Pancreas (tissue), 10 donors: Measurements from ENCODE around the gene USB1. TPM values are rescaled to one million over a fixed set of nuclear protein-coding genes. Genes with fewer than 3 reads are reported as not detected.
A peak's percentile ranks its signal among the peaks of the same experiment; 100 is the strongest.

Experiments
- ATAC-seq, 4 donors: fragments of 200-7000 bp; cut with Tn5 transposase; one replicate each; pipeline versions ENCODE4 v1.8.0 to v1.9.1; 2020; ENCODE audit warnings: mild to moderate bottlenecking in 4 of 4, moderate library complexity in 4 of 4
- DNase-seq, 6 donors: peaks; one replicate each; pipeline ENCODE4 v3.0.0-alpha.2; 2020
- FAIRE-seq: peaks from 2 replicates; lab custom pipeline; 2012; peaks lifted over from hg19 to GRCh38; lab: Jason Lieb, UNC
- H3K27ac ChIP-seq, 4 donors: fragments of 200-600 bp; sonication (generic); 1 replicate in 3 of 4; 2 replicates in 1 of 4; pipeline versions ENCODE4 v1.5.0 to v1.8.0; 2020
- H3K27me3 ChIP-seq, 4 donors: fragments of 200-600 bp; one replicate each; pipeline ENCODE4 v1.8.0; 2021
- H3K36me3 ChIP-seq, 3 donors: fragments of 200-600 bp; sonication (generic) in 1 of 3; one replicate each; pipeline versions ENCODE4 v1.5.0 to v1.8.0; 2020 to 2021
- H3K4me1 ChIP-seq, 3 donors: fragments of 200-600 bp; one replicate each; pipeline ENCODE4 v1.8.0; 2021
- H3K4me3 ChIP-seq, 4 donors: fragments of 200-600 bp; sonication (generic) in 2 of 4; one replicate each; pipeline versions ENCODE4 v1.5.0 to v1.8.0; 2020 to 2021
- H3K9me3 ChIP-seq, 4 donors: fragments of 200-600 bp; one replicate each; pipeline ENCODE4 v1.8.0; 2021
- WGBS, 2 donors: extraction: QIAGEN DNeasy Blood & Tissue Kit; methylation state at CpG; one replicate each; pipeline ENCODE4 v1.1.7; 2013; 5-methylcytosine and 5-hydroxymethylcytosine counted together
- intact Hi-C, 3 donors: fragments of 100-400 bp; cut with DNase I; formaldehyde crosslinking; loops; one replicate each; pipeline versions ENCODE4 v1.11.1 to v1.14.2; 2022
- polyA plus RNA-seq, 2 donors: library from polyadenylated mRNA; stranded (reverse); fragments of 200-250 nt; gene quantifications; one replicate each; pipeline ENCODE4 v1.2.3, GENCODE V29; 2013
- total RNA-seq, 6 donors: library from RNA; stranded (reverse); fragmentation: NEBNext Ultra II Directional in 4 of 6; extraction: Animal tissue kit (Norgen Biotek cat#: 25700) in 4 of 6; gene quantifications; one replicate each; pipeline versions ENCODE4 v1.2.1 to v1.2.4, GENCODE V29; 2021 to 2023
- TF ChIP-seq, protein P1 (sequence below), 4 donors: fragments of 200-600 bp; sonication (generic) in 3 of 4; IDR thresholded peaks; one replicate each; pipeline versions ENCODE4 v1.5.0 to v1.8.0; 2021; ENCODE audit warnings: antibody characterized with exemption in 4 of 4
- donor health status: healthy with polysubstance abuse.
- donor health status: DM: no; HTN: no; CAD: no; lungs with moderate emphysema.
- donor health status: DM: no; HTN: no; CAD: no.
- donor health status: control.
- donor health status: control.
- donor health status: Bipolar disorder and iron deficiency.
- donor health status: DM: yes; HTN: yes; CAD: no.
- donor health status: DM: no; HTN: no; CAD: no.
- donor health status: DM: no; HTN: no; CAD: no.
- donor health status: DM: yes; HTN: yes; CAD: no.

The USB1 gene
- total and polyA plus RNA-seq, 8 donors, result 13.5 to 23.6 (median 17.7) TPM

DNA sequence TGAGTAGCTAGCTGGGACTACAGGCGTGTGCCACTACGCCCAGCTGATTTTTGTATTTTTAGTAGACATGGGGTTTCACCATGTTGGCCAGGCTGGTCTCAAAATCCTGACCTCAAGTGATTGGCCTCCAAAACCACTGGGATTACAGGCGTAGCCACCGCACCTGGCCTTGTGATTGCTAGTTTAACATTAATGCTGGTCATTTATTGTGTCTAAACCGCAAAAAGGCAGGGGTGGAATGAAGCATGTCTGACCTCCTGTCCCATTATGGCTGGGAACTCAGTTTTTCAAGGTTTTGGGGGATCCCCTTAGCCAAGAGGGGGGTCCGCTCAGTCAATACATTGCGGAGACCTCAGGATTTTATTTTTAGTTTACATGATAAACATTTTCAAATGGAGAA lies 19.6 kb upstream of the USB1 start:
- H3K4me1 ChIP-seq, result peaks cover 0 to 2% (median 0%) of the 10 kb centered on the region in 3 donors
- DNase-seq (no peak), ATAC-seq (no peak)

DNA sequence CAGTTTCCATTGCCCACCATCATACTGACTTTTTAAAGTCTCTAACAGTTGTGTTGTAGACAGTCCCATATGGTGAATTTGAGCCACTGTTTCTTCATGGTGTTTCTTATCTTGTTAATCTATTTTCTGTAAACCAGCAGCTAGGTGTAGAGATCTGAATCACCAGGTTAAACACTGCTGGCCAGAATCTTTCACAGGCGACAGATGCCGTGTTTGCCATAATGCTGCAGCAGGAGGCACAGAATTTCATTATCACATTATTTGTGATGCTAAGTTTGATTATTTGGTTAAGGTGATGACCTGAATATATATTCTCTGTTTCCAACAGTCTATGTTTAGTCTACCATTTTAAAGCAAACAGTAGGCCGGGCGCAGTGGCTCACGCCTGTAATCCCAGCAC lies 18.8 kb upstream of the USB1 start:
- intact Hi-C loops, result no loop called here

More for the DNA sequence above, 19.6 kb upstream of the USB1 start:
- intact Hi-C loops, result no loop called here
- no peaks in the 10 kb centered on the region for H3K9me3 ChIP-seq
- no peak for FAIRE-seq
- TF ChIP-seq, protein P1, sequence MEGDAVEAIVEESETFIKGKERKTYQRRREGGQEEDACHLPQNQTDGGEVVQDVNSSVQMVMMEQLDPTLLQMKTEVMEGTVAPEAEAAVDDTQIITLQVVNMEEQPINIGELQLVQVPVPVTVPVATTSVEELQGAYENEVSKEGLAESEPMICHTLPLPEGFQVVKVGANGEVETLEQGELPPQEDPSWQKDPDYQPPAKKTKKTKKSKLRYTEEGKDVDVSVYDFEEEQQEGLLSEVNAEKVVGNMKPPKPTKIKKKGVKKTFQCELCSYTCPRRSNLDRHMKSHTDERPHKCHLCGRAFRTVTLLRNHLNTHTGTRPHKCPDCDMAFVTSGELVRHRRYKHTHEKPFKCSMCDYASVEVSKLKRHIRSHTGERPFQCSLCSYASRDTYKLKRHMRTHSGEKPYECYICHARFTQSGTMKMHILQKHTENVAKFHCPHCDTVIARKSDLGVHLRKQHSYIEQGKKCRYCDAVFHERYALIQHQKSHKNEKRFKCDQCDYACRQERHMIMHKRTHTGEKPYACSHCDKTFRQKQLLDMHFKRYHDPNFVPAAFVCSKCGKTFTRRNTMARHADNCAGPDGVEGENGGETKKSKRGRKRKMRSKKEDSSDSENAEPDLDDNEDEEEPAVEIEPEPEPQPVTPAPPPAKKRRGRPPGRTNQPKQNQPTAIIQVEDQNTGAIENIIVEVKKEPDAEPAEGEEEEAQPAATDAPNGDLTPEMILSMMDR (IDR thresholded peaks at IDR 0.05), result no peak
- no peak overlapping the region for H3K27ac ChIP-seq
- no peaks in the 10 kb centered on the region for H3K27me3 ChIP-seq
- H3K4me3 ChIP-seq, result no peak overlapping the region
- WGBS, 2 donors, result 84 to 90% methylated on average over 7 of the region's 7 CpGs
- no peaks in the 10 kb centered on the region for H3K36me3 ChIP-seq

DNA sequence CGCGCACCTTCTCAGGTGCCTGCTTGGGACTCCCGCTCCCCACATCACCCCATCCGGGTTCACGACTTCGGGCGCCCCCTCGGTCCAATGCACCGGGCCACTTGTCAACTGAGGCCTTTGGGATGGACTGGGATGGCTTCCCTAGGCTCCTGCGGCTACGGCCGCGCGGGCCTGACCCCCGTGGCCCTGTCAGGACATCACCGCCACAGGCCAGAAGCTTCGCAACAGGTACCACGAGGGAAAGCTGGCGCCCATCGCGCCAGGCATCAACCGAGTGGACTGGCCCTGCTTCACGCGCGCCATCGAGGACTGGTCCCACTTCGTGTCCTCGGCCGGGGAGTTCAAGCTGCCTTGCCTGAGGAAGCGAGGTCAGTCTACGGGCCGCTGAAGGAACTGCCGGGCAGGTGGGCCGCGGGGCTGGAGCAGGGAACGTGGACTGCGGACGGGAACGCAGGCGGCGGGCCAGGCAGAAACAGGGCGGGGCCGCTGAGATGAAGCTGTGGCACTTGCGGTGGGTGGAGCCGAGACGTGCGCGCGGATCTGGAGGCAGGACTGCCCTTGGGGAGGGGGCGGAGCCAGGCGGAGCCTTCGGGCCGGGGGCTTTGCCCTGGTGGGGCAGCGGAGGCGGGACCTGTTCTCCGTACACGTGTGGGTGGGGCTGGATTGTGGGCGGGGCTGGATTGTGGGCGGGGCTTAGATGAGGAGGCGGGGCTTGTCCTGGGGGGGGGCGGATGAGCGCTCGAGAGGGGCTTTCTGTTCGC lies 16.6 kb upstream of the USB1 start:
- peak; percentile 91 to 96 (median 94) for ATAC-seq
- H3K27me3 ChIP-seq, result no peaks in the 10 kb centered on the region
- no peak overlapping the region for H3K27ac ChIP-seq
- no peaks in the 10 kb centered on the region for H3K36me3 ChIP-seq
- H3K4me3 ChIP-seq, result peak overlapping the region; percentile 12 to 55 (median 37)
- no peaks in the 10 kb centered on the region for H3K9me3 ChIP-seq
- WGBS, 2 donors, result 15 to 16% methylated on average over 52 to 64 of the region's 64 CpGs
- TF ChIP-seq, protein P1 (IDR thresholded peaks at IDR 0.05), result no peak
- peak; percentile 85 to 94 (median 92) for DNase-seq
- intact Hi-C loops, result no loop called here
- H3K4me1 ChIP-seq, result peaks cover 0 to 2% (median 0%) of the 10 kb centered on the region in 3 donors
- no peak for FAIRE-seq

More for the DNA sequence above, 18.8 kb upstream of the USB1 start:
- no peak for ATAC-seq
- Histone ChIP-seq H3K4me3 (no peak overlapping the region), H3K36me3 (no peaks in the 10 kb centered on the region), H3K4me1 (peaks cover 0 to 2% (median 0%) of the 10 kb centered on the region in 3 donors), H3K27me3 (no peaks in the 10 kb centered on the region), H3K9me3 (no peaks in the 10 kb centered on the region), H3K27ac (no peak overlapping the region)
- WGBS, 2 donors, result 86 to 93% methylated on average over 5 of the region's 5 CpGs
- TF ChIP-seq, protein P1 (IDR thresholded peaks at IDR 0.05), result no peak
- FAIRE-seq, result no peak
- DNase-seq, result peak in 1 of 6 donors; percentile 7

DNA sequence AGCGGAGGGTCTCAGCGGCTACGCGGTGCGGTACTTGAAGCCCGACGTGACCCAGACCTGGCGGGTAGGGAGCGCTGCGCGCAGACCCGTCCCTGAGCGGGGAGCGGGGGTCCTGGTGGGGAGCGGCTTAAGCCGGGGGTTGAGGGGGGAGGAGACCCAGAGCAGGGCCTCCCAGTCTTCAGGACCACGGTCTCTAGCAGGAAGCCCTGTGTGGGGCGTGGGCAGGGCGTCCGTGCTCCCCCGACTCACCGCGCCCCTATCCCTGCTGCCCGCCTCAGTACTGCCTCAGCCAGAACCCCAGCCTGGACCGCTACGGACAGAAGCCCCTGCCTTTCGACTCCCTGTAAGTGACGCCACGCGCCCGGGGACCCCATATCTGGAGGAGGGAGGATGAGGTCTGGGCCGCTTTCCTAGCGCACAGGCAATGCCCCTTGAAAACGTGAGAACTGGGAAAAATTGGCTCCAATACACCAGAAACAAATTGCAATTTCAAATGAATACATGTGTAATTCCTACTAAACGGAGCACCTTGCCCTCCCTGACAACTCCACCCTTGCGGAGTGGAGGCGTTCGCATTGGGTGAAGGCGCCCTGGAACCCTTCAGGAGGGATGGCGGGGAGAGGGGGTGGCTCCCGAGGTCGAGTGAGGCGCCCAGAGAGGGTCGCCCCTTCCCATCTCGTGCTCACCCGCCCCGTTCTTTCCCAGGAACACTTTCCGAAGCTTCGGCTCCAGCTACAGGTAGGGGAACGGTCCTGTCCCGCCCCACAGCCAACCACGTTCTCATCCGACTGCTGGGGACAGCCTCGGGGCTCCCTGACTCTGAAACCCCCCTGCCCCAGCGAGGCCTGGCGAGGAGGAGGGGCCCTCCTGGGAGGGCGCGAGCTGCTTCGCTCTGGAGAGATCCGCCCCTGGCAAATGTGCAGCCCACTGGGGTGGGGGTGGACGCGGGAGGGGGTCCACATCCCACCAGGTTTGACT lies 15.7 kb upstream of the USB1 start:
- FAIRE-seq (no peak), DNase-seq (peak in 2 of 6 donors; percentile 61 to 80)

More for the DNA sequence above, 15.7 kb upstream of the USB1 start:
- Histone ChIP-seq H3K27ac (no peak overlapping the region), H3K4me1 (peaks cover 0 to 2% (median 0%) of the 10 kb centered on the region in 3 donors), H3K36me3 (no peaks in the 10 kb centered on the region), H3K9me3 (no peaks in the 10 kb centered on the region), H3K27me3 (no peaks in the 10 kb centered on the region), H3K4me3 (peak overlapping the region; percentile 12 to 55 (median 37))
- WGBS, 2 donors, result 28 to 33% methylated on average over 49 to 62 of the region's 62 CpGs
- intact Hi-C loops, result no loop called here
- TF ChIP-seq, protein P1 (IDR thresholded peaks at IDR 0.05), result no peak
- ATAC-seq, result peak; percentile 37 to 52 (median 48)
